Sigmoid colon (tissue), 7 donors: ENCODE results near the gene SCAF1. TPM values are rescaled to one million over a fixed set of nuclear protein-coding genes. Genes with fewer than 3 reads are reported as not detected.
A peak's percentile ranks its signal among the peaks of the same experiment; 100 is the strongest.

ENCODE experiments used
- DNase-seq: peaks from one replicate; pipeline ENCODE4 v3.0.0-alpha.2; 2019
- H3K27ac ChIP-seq, 4 donors: fragments of 200-600 bp; sonication (generic); one replicate each; pipeline ENCODE4 v1.5.1; 2016 to 2019; ENCODE audit warnings: mild to moderate bottlenecking in 1 of 4
- H3K27me3 ChIP-seq, 3 donors: fragments of 200-600 bp; sonication (generic); one replicate each; pipeline ENCODE4 v1.5.1; 2019; ENCODE audit warnings: mild to moderate bottlenecking in 1 of 3
- H3K36me3 ChIP-seq, 4 donors: fragments of 200-600 bp; sonication (generic); one replicate each; pipeline ENCODE4 v1.5.1; 2016 to 2019
- H3K4me1 ChIP-seq, 4 donors: fragments of 200-600 bp; sonication (generic); one replicate each; pipeline ENCODE4 v1.5.1; 2017 to 2019
- H3K4me3 ChIP-seq, 4 donors: fragments of 200-600 bp; sonication (generic); one replicate each; pipeline ENCODE4 v1.5.1; 2017 to 2019; ENCODE audit warnings: mild to moderate bottlenecking in 2 of 4, moderate library complexity in 1 of 4
- H3K9me3 ChIP-seq, 4 donors: fragments of 200-600 bp in 3 of 4; sonication (generic) in 3 of 4; one replicate each; pipeline versions ENCODE4 v1.5.1 to v1.6.1; 2013 to 2019
- CTCF ChIP-seq, 4 experiments: fragments of 450-650 bp in 3 of 4; fragments of 200-600 bp in 1 of 4; IDR thresholded peaks; one replicate each; pipeline ENCODE4 v1.5.1; 2016 to 2019; ENCODE audit warnings: antibody characterized with exemption in 4 of 4, mild to moderate bottlenecking in 3 of 4, moderate library complexity in 2 of 4
- EP300 ChIP-seq, 4 donors: sonication (generic); formaldehyde crosslinking; IDR thresholded peaks; one replicate each; pipeline ENCODE4 v1.6.1; 2017; ENCODE audit warnings: antibody characterized with exemption in 4 of 4
- POLR2A ChIP-seq, 2 donors: fragments of 450-650 bp; IDR thresholded peaks; one replicate each; pipeline ENCODE4 v1.6.1; 2016; ENCODE audit warnings: antibody characterized with exemption in 2 of 2, mild to moderate bottlenecking in 2 of 2, moderate library complexity in 2 of 2
- POLR2AphosphoS5 ChIP-seq, 4 donors: sonication (generic); formaldehyde crosslinking; IDR thresholded peaks; one replicate each; pipeline ENCODE4 v1.6.1; 2017; ENCODE audit warnings: antibody characterized with exemption in 4 of 4
- WGBS, 2 donors: extraction: QIAGEN DNeasy Blood & Tissue Kit; methylation state at CpG; one replicate each; pipeline ENCODE4 v1.1.7; 2013; 5-methylcytosine and 5-hydroxymethylcytosine counted together
- intact Hi-C: fragments of 100-400 bp; cut with DNase I; formaldehyde crosslinking; loops from one replicate; pipeline ENCODE4 v1.15.1; 2023
- polyA plus RNA-seq, 3 donors: library from polyadenylated mRNA; stranded (reverse); fragments of 200-250 nt; gene quantifications; one replicate each; pipeline ENCODE4 v1.2.3, GENCODE V29; 2013
- total RNA-seq, 4 donors: library from RNA; depleted of rRNA; stranded (reverse); fragments of >200 nt; gene quantifications; one replicate each; pipeline ENCODE4 v1.1.0, GENCODE V29; 2016
- donor health status: healthy with polysubstance abuse.
- donor health status: Bipolar disorder and iron deficiency.
- donor health status: healthy.

The SCAF1 gene
- total and polyA plus RNA-seq, 7 donors = 9.0 to 30.8 (median 13.3) TPM

GRCh38 chr19:49676784-49677230 lies 34.8 kb downstream of the SCAF1 start:
- Histone ChIP-seq H3K4me1 (peaks cover 0 to 55% (median 51%) of the 10 kb centered on the region in 4 donors), H3K27ac (peak overlapping the region; percentile 92 to 95 (median 94)), H3K36me3 (peaks cover 2 to 10% (median 3%) of the 10 kb centered on the region in 4 donors), H3K4me3 (peak overlapping the region; percentile 71 to 96 (median 94)), H3K9me3 (no peaks in the 10 kb centered on the region), H3K27me3 (no peaks in the 10 kb centered on the region)
- 0% methylated on average over 34 of the region's 34 CpGs for WGBS, 2 donors
- intact Hi-C loops = loop anchor here (1.0 to 5.0 kb wide), 4 partner anchors 35 to 200 kb away; partner anchors contain the start of genes AKT1S1, PRR12, RPS11 and SCAF1
- no peak for TF ChIP-seq POLR2AphosphoS5 (IDR thresholded peaks at IDR 0.05)
- no peak for TF ChIP-seq CTCF (IDR thresholded peaks at IDR 0.05)
- TF ChIP-seq POLR2A (IDR thresholded peaks at IDR 0.05) = no peak
- no peak for TF ChIP-seq EP300 (IDR thresholded peaks at IDR 0.05)
- peak; percentile 100 for DNase-seq

- DNase-seq = no peak
- Histone ChIP-seq H3K27ac (peak within 1 kb of the TSS; percentile 92 to 95 (median 94)), H3K4me1 (peaks cover 0 to 50% (median 46%) of the 10 kb centered on the region in 4 donors), H3K4me3 (peak within 1 kb of the TSS; percentile 71 to 96 (median 94)), H3K36me3 (peaks cover 6 to 16% (median 8%) of the 10 kb centered on the region in 4 donors), H3K9me3 (no peaks in the 10 kb centered on the region), H3K27me3 (no peaks in the 10 kb centered on the region)
- TF ChIP-seq POLR2A (IDR thresholded peaks at IDR 0.05) (peak; percentile 72 to 85), POLR2AphosphoS5 (IDR thresholded peaks at IDR 0.05) (peak; percentile 79 to 92 (median 91)), EP300 (IDR thresholded peaks at IDR 0.05) (no peak)
- intact Hi-C loops = loop anchor here (1.0 to 5.0 kb wide), 4 partner anchors 35 to 199 kb away; partner anchors contain the start of genes AKT1S1, PRR12, RPS11 and SCAF1
- WGBS, 2 donors = 1% methylated on average over 57 of the region's 57 CpGs
Observed at GRCh38 chr19:49677231-49677900, 35.4 kb downstream of the SCAF1 start, which contains the start of gene PRMT1. TSS of gene PRMT1 (plus strand) at chr19:49677271. CDS start at chr19:49677281, 10 bp downstream.

DNA sequence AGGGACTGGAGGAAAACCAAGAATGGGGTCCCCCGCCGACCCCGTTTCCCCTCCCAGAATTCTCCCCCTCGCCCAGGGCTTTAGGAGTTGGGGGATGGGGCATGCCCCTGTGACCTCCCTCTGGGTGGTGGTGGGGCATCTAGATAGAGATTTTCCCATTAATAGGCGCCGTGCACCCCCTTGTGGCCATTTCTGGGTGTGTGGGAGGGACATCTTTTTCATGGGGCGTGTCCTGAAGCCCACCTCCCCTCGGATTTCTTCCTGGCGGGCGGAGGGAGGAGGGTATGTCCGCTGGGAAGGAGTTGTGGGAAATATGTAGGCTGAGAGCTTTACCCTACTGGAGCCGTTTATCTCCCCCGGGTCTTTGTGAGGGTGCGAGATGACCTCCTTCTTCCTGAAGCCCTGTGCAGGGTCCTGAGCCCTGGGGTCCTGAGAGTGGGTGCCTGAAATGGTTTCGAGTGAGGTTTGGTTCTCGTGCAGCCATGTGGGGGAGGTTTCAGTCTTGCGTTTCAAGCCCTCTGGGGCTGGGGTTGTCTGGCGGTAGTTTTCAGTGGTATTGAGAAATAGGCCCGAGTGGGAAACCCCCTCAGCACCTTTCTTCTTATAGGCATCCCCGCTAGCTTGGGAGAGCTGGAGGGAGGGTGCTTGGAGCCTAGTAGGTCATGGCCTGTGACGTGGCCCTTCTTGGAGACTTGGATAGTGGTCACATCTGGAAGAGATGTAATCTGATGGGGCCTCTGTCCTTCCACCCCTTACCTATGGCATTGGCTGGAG lies 36.1 kb downstream of the SCAF1 start:
- peak overlapping the region; percentile 91 to 95 (median 93) for H3K27ac ChIP-seq
- H3K4me3 ChIP-seq = peak overlapping the region; percentile 71 to 96 (median 94)
- H3K27me3 ChIP-seq = no peaks in the 10 kb centered on the region
- H3K36me3 ChIP-seq = peaks cover 6 to 23% (median 10%) of the 10 kb centered on the region in 4 donors
- TF ChIP-seq CTCF (IDR thresholded peaks at IDR 0.05) (peak; percentile 33 to 57 (median 52)), EP300 (IDR thresholded peaks at IDR 0.05) (no peak)
- peak; percentile 82 for DNase-seq
- 2 to 5% methylated on average over 21 of the region's 21 CpGs for WGBS, 2 donors
- H3K9me3 ChIP-seq = no peaks in the 10 kb centered on the region
- H3K4me1 ChIP-seq = peaks cover 0 to 50% (median 46%) of the 10 kb centered on the region in 4 donors
- intact Hi-C loops = loop anchor here (1.0 to 5.0 kb wide), 4 partner anchors 36 to 199 kb away; partner anchors contain the start of genes AKT1S1, PRR12, RPS11 and SCAF1

GRCh38 chr19:49678985-49679770 lies 37.2 kb downstream of the SCAF1 start:
- no peak for TF ChIP-seq POLR2AphosphoS5 (IDR thresholded peaks at IDR 0.05)
- TF ChIP-seq CTCF (IDR thresholded peaks at IDR 0.05) = no peak
- no peak for TF ChIP-seq EP300 (IDR thresholded peaks at IDR 0.05)
- no peak for TF ChIP-seq POLR2A (IDR thresholded peaks at IDR 0.05)
- WGBS, 2 donors = 57 to 65% methylated on average over 12 of the region's 12 CpGs
- peak overlapping the region; percentile 91 to 95 (median 93) for H3K27ac ChIP-seq
- peaks cover 9 to 34% (median 18%) of the 10 kb centered on the region in 4 donors for H3K36me3 ChIP-seq
- no peaks in the 10 kb centered on the region for H3K27me3 ChIP-seq
- H3K4me3 ChIP-seq = no peak overlapping the region
- DNase-seq = no peak
- H3K9me3 ChIP-seq = no peaks in the 10 kb centered on the region
- intact Hi-C loops = loop anchor here (5.0 kb wide), 2 partner anchors 87 to 182 kb away; partner anchors contain the start of genes PRR12 and RPS11
- H3K4me1 ChIP-seq = peaks cover 0 to 50% (median 46%) of the 10 kb centered on the region in 4 donors
